ENCODE results near the gene GAST.

The GAST gene

DNA sequence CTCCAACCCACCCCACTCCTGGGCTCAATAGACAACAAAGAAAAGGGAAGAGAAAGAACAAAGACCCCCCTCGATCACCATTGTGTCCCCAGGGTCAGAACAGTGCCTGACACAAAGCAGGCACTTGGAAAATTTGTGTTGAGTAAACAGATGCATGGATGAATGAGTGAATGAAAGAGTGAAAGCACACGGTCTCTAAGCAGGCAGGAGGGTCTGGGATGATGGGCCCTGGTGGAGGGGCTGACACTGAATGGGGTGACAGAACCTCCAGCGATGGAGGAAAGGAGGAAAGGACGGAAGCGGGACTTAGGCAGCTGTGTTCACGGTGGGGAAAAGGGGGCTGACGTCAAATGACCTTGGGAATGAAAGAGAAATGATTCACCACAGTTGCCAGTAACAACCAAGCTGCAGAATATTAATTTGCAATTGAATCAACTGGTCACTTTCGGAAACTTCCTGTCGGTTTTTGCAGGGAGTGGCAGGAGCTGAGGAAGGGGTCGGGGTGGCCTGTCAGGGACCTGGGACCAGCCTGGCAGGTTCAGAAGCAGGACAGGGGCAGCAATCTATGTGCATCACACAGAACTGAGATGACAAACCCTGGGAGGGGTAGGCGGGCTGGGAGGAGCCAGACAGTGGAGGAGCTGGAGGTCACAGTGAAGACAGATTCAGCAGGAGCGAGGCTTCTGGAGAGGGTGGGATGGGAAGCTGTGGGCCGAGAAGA is 6.7 kb upstream of the GAST start:
- no peak overlapping the region for H3K4me3 ChIP-seq (ENCODE audit: low read length)
- H3K36me3 ChIP-seq (ENCODE audit: control insufficient read depth, insufficient read depth, low read length) = no peaks in the 10 kb centered on the region
- no peak overlapping the region for H3K27ac ChIP-seq (ENCODE audit: low read depth, low read length)
- no peaks in the 10 kb centered on the region for H3K27me3 ChIP-seq (ENCODE audit: control insufficient read depth, insufficient read depth, low read length)
- H3K4me1 ChIP-seq (ENCODE audit: control insufficient read depth, insufficient read depth, low read length) = no peaks in the 10 kb centered on the region
- no peak overlapping the region for H3K9ac ChIP-seq (ENCODE audit: low read length)

DNA sequence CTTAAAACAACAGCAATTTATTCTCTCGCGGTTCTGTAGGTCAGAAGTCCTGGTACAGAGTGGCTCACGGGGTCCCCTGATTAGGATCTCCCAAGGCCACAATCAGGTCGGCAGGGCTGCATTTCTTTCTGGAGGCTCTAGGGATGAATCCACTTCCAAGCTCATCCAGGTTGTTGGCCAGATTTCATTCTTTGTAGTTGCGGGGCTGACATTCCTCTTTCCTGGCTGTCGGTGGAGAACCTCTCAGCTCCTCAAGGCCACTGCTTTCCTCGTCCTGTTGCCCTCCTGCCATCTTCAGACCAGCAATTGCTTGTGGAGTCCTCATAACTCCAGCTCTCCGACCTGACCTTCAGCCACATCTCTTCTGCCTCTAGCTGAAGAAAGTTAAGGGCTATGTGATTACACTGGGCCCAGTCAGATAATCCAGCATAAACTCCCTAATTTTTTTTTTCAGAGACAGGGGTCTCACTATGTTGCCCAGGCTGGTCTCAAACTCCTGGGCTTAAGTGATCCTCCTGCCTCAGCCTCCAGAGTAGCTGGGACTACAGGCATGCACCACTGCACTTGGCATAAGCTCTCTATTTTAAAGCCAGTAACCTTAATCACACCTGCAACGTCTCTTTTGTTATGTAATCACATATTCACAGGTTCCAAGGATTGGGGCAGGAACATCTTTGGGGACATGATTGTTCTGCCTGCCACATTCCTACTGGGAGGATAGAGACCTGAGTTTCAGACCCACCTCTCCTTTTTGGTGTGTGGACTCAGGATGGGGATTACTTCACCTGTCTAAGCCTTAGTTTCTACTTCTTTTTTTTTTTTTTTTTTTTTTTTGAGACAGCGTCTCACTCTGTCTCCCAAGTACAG is 4.1 kb upstream of the GAST start:
- Histone ChIP-seq H3K4me3 (ENCODE audit: low read length) (no peak overlapping the region), H3K27me3 (ENCODE audit: control insufficient read depth, insufficient read depth, low read length) (no peaks in the 10 kb centered on the region), H3K36me3 (ENCODE audit: control insufficient read depth, insufficient read depth, low read length) (no peaks in the 10 kb centered on the region), H3K4me1 (ENCODE audit: control insufficient read depth, insufficient read depth, low read length) (no peaks in the 10 kb centered on the region), H3K27ac (ENCODE audit: low read depth, low read length) (no peak overlapping the region), H3K9ac (ENCODE audit: low read length) (no peak overlapping the region)

DNA sequence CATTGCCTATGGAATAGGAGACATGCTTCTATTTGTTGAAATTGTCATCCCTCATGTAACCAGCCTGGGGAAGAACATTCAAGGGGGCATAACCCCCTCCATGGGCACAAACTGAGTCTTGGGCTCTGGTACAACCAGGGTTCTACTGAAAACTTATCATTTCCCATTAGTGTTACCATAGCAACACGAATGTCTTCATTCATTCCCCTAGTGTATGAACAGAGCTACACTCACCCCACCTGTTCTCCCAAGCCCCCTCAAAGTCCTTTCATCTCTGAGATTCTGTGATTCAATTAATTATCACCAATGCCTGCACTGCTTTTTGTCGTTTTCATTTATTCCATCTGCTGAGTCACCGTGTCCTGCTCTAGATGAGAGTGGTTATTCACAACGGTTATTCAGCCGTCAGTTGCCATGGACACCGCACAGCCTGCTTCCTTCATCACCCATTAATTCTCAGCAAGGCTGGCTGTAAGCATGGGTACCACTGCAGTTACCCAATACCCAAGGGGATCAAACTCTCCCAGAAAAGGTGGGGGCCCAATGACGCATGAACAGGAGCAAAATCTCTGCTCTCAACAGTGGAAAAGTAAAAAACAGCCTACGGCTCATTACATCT is 1.6 kb upstream of the GAST start:
- Histone ChIP-seq H3K4me3 (ENCODE audit: low read length) (no peak overlapping the region), H3K9ac (ENCODE audit: low read length) (no peak overlapping the region), H3K27me3 (ENCODE audit: control insufficient read depth, insufficient read depth, low read length) (no peaks in the 10 kb centered on the region), H3K27ac (ENCODE audit: low read depth, low read length) (no peak overlapping the region), H3K36me3 (ENCODE audit: control insufficient read depth, insufficient read depth, low read length) (no peaks in the 10 kb centered on the region), H3K4me1 (ENCODE audit: control insufficient read depth, insufficient read depth, low read length) (no peaks in the 10 kb centered on the region)

DNA sequence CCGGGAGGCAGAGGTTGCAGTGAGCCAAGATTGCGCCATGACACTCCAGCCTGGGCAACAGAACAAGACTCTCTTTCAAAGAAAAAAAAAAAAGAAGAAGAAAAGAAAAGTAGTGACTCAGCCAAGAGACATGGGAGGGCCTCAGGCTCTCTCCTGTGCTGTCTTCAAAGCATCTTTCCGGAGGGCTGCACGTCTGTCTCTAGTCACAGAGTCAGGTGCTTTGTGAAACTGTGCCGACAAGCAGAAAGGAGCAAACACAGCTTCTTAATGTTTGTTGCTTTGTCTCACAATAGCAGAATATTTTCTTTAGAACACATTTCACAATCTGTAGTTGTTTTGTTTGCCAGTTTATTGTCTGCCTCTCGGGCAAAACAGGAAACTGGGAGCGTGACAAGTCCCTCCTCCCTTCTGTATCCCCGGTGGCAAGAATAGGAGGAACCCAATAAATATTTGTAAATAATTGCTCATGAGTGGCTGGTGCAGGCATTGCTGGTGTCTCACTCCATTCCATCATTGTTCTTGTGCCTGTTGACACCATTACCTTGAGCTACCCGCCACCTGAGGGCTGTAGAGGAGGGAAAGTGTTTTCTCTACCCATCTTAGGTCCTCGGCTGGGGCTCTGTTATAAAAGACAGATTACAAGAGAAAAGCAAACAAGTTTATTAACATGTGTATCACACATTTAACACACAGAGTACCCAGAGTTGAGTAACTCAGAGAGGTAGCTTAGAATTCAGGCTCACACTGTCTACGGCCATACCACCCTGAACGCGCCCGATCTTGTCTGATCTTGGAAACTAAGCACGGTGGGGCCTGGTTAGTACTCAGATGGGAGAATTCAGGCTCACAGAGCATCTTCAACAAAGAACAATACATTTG is 5.5 kb downstream of the GAST start:
- Histone ChIP-seq H3K9ac (ENCODE audit: low read length) (no peak overlapping the region), H3K4me1 (ENCODE audit: control insufficient read depth, insufficient read depth, low read length) (no peaks in the 10 kb centered on the region), H3K36me3 (ENCODE audit: control insufficient read depth, insufficient read depth, low read length) (no peaks in the 10 kb centered on the region), H3K27ac (ENCODE audit: low read depth, low read length) (no peak overlapping the region), H3K27me3 (ENCODE audit: control insufficient read depth, insufficient read depth, low read length) (no peaks in the 10 kb centered on the region), H3K4me3 (ENCODE audit: low read length) (no peak overlapping the region)

DNA sequence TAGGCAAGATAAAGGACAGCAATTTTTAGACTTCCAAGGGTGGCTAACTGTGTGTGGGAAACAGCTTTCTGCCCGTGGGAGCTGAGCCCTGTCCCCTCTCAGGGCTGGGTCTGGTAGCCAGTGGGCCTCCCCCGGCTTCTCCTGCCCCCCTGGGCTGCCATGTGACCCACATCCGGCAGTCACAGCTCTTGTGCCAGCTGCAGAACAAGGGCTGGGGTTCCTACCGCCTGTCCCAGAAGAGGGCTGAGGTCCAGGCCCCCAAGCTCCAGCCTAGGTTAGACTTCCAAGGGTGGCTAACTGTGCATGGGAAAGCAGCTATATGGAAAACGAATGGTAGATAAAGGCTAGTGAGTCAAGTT is 6.1 kb downstream of the GAST start:
- no peak overlapping the region for H3K9ac ChIP-seq (ENCODE audit: low read length)

DNA sequence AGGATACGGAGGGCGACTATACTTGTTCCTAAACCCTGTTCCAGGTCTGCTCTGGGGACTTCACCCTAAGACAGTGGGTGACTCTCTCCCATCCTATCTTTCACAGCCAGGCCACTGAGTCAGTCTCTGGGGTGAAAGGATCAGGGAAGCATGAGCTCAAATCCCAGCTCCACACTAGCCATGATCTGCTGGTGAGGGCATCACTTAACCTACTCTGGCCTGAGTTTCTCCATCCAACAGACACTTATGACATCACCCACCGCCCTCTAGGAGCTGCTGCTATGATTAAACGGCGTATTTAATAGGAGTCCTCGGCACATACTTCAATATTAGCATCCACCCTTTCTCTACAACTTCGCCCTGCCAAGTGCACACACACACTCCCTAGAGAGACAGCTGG is 10.1 kb downstream of the GAST start:
- Histone ChIP-seq H3K27ac (ENCODE audit: low read depth, low read length) (no peak overlapping the region), H3K36me3 (ENCODE audit: control insufficient read depth, insufficient read depth, low read length) (no peaks in the 10 kb centered on the region), H3K27me3 (ENCODE audit: control insufficient read depth, insufficient read depth, low read length) (no peaks in the 10 kb centered on the region), H3K9ac (ENCODE audit: low read length) (no peak overlapping the region), H3K4me1 (ENCODE audit: control insufficient read depth, insufficient read depth, low read length) (no peaks in the 10 kb centered on the region), H3K4me3 (ENCODE audit: low read length) (no peak overlapping the region)

More for the DNA sequence above, 6.1 kb downstream of the GAST start:
- no peak overlapping the region for H3K4me3 ChIP-seq (ENCODE audit: low read length)
- no peaks in the 10 kb centered on the region for H3K27me3 ChIP-seq (ENCODE audit: control insufficient read depth, insufficient read depth, low read length)
- H3K27ac ChIP-seq (ENCODE audit: low read depth, low read length) = no peak overlapping the region
- H3K36me3 ChIP-seq (ENCODE audit: control insufficient read depth, insufficient read depth, low read length) = no peaks in the 10 kb centered on the region
- no peaks in the 10 kb centered on the region for H3K4me1 ChIP-seq (ENCODE audit: control insufficient read depth, insufficient read depth, low read length)

DNA sequence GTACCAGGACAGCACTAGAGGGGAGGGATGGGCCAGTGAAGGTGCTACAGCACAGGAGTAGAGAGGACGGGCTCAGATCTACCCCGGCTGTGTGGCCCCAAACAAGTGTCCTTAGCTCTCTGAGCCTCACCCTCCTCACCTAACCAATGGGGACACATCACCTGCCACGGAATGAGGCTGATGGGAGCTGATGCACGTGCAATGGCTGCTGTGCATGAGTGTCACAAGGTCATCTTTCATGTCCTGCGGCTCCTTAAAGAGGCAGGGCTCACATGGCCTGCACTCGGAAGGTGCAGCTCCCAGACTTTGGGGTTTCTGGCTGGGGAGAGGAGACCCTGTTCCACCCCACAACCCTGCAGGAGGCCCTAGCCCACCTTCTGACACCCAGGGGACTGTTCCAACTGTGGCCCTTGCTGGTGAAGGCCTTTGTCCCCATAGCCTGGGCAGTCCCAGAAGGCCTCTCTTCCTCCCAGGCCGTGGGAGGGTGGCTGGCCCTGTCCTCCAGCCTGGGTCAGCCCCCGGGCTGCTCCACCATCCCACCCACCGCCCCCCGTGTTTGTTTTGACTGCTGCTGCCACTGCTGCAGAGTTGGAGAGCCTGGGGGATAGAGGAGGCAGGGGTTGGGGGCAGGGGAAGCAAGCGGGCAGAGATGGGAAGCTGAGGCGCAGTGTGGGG is 11.8 kb downstream of the GAST start:
- no peaks in the 10 kb centered on the region for H3K4me1 ChIP-seq (ENCODE audit: control insufficient read depth, insufficient read depth, low read length)
- no peak overlapping the region for H3K27ac ChIP-seq (ENCODE audit: low read depth, low read length)
- H3K36me3 ChIP-seq (ENCODE audit: control insufficient read depth, insufficient read depth, low read length) = no peaks in the 10 kb centered on the region
- H3K27me3 ChIP-seq (ENCODE audit: control insufficient read depth, insufficient read depth, low read length) = no peaks in the 10 kb centered on the region
- H3K4me3 ChIP-seq (ENCODE audit: low read length) = no peak overlapping the region
- H3K9ac ChIP-seq (ENCODE audit: low read length) = no peak overlapping the region

DNA sequence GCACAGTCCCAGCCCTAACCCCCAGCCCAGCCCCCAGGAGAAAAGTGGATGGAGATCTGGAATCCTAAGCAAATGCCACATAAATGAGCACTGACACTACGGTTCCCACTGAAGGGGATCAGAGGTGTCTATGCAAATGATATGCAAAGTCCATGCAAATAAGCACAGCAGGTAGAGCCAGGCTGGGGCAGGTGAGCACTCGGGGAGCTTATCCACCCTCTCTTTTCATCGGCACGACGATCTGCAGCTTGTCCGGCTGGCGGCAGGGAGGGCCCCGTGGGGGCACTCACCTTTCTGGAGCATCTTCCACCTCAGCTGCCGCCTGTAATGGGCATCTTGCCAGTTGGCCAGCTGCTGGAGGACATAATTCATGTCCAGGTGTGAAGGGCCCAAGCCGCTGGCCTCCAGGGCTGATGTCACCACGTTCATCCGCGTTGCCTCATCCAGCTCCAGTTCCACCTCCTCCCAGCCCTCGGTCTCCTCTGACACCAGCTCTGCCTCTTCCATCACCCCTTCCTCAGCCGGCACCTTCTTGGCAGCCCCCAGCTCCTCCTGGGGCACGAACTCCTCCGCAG is 12.4 kb downstream of the GAST start:
- H3K36me3 ChIP-seq (ENCODE audit: control insufficient read depth, insufficient read depth, low read length) = no peaks in the 10 kb centered on the region
- H3K4me3 ChIP-seq (ENCODE audit: low read length) = no peak overlapping the region
- no peaks in the 10 kb centered on the region for H3K4me1 ChIP-seq (ENCODE audit: control insufficient read depth, insufficient read depth, low read length)
- no peak overlapping the region for H3K9ac ChIP-seq (ENCODE audit: low read length)
- H3K27ac ChIP-seq (ENCODE audit: low read depth, low read length) = no peak overlapping the region
- H3K27me3 ChIP-seq (ENCODE audit: control insufficient read depth, insufficient read depth, low read length) = no peaks in the 10 kb centered on the region

DNA sequence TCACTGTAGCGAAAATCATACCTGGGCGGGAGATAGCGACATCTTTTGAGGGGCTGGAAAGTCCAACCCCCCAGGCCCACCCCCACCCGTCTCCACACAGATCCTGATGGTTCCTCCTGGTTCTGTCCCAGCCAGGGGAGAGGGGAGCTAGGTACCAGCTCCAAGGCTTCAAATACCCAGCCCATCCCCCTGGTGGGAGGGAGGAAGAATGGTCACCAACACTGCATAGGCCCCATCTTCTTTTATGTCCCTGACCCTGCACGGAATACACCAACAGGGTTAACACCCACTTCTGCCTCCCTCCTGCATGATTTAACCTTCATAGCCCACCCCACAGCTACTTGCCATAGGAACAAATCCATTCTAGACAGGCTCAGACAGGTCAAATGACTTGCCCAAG is 13.0 kb downstream of the GAST start:
- Histone ChIP-seq H3K27ac (ENCODE audit: low read depth, low read length) (no peak overlapping the region), H3K4me1 (ENCODE audit: control insufficient read depth, insufficient read depth, low read length) (no peaks in the 10 kb centered on the region), H3K27me3 (ENCODE audit: control insufficient read depth, insufficient read depth, low read length) (no peaks in the 10 kb centered on the region), H3K9ac (ENCODE audit: low read length) (no peak overlapping the region), H3K36me3 (ENCODE audit: control insufficient read depth, insufficient read depth, low read length) (no peaks in the 10 kb centered on the region), H3K4me3 (ENCODE audit: low read length) (no peak overlapping the region)

DNA sequence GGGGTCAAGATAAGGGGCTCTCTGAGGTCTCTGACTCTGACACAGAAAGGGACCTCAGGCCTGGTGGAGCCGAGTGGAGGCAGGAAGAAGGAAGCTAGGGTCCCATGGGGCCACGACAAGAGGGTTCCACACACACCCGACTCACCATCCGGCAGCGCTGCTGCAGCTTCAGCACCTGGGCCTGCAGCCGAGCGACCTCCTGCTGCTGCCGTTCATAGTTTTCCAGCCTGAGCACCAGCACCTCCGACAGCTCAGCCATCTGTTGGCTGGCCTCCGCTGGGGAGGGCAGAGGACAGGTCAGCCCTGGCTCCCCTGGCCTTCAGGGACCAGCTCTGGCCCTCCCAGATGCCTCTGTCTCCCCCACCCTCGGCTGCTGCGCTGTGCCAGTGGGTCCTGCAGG is 15.9 kb downstream of the GAST start:
- Histone ChIP-seq H3K27ac (ENCODE audit: low read depth, low read length) (no peak overlapping the region), H3K4me1 (ENCODE audit: control insufficient read depth, insufficient read depth, low read length) (no peaks in the 10 kb centered on the region), H3K27me3 (ENCODE audit: control insufficient read depth, insufficient read depth, low read length) (no peaks in the 10 kb centered on the region), H3K9ac (ENCODE audit: low read length) (no peak overlapping the region), H3K36me3 (ENCODE audit: control insufficient read depth, insufficient read depth, low read length) (no peaks in the 10 kb centered on the region), H3K4me3 (ENCODE audit: low read length) (no peak overlapping the region)

DNA sequence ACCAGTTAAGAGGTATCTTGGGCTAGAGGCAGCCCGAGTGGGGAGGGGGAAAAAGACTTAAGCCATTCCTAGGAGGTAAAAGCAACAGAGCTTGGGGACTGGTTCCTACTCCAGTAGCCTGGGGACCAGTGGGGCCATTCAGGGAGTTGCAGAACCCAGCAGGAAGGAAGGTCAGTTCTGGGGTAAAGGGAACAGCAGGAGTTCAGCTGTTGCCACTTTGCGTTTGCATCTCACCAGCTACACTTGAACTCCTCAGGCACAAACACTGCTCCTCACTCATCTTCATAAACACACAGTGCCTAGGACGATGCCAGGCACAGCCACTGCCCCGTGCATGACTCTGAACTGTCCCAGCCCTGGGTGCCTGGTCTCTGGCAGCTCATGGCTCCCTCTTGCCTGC is 18.3 kb downstream of the GAST start:
- H3K4me3 ChIP-seq (ENCODE audit: low read length) = no peak overlapping the region
- no peaks in the 10 kb centered on the region for H3K36me3 ChIP-seq (ENCODE audit: control insufficient read depth, insufficient read depth, low read length)
- no peak overlapping the region for H3K27ac ChIP-seq (ENCODE audit: low read depth, low read length)
- H3K9ac ChIP-seq (ENCODE audit: low read length) = no peak overlapping the region
- H3K27me3 ChIP-seq (ENCODE audit: control insufficient read depth, insufficient read depth, low read length) = peaks cover 12% of the 10 kb centered on the region
- no peaks in the 10 kb centered on the region for H3K4me1 ChIP-seq (ENCODE audit: control insufficient read depth, insufficient read depth, low read length)

Data from rectal smooth muscle tissue (tissue), 1 donor.